Stimulated activated CD8-positive, alpha-beta memory T cell treated with anti-CD3 and anti-CD28 coated beads, Interleukin-15, amount 100 ng/mL, for 24 hours (primary cell): ENCODE data around the gene DBNL.
"Not testable (repeated sequence)": the region's sequence is repeated elsewhere in the genome, so short reads cannot be mapped to it uniquely, and the experiment has no call there.

Experiments used
- DNase-seq: peaks from one replicate; pipeline ENCODE4 v3.0.0-alpha.2; 2020; ENCODE audit warnings: low read depth

Gene DBNL

GRCh38 chr7:44044315-44045225, at the start of gene DBNL:
DBNL (plus strand) TSS chr7:44044702; CDS start chr7:44044738, 36 bp downstream.
- peak; percentile 89 for DNase-seq

- not testable (repeated sequence) for DNase-seq
These were observed 47.0 kb upstream of the DBNL start, which contains the start of gene SPDYE1 for GRCh38 chr7:43997532-43997931. SPDYE1 (plus strand) TSS chr7:43997897; CDS start chr7:43999950, 2,053 bp downstream.

GRCh38 chr7:44012081-44012480, 32.4 kb upstream of the DBNL start:
- DNase-seq = not testable (repeated sequence)

- not testable (repeated sequence) for DNase-seq
These were observed 29.4 kb upstream of the DBNL start for GRCh38 chr7:44015090-44015489.

GRCh38 chr7:44018857-44019807, 25.4 kb upstream of the DBNL start:
- DNase-seq = peak; percentile 96

GRCh38 chr7:44019825-44020224, 24.7 kb upstream of the DBNL start:
- not testable (repeated sequence) for DNase-seq

GRCh38 chr7:44022069-44022468, 22.4 kb upstream of the DBNL start:
- DNase-seq = not testable (repeated sequence)

- DNase-seq = not testable (repeated sequence)
These were observed 21.6 kb upstream of the DBNL start for GRCh38 chr7:44022796-44023467.

GRCh38 chr7:44029433-44029832, 15.1 kb upstream of the DBNL start:
- not testable (repeated sequence) for DNase-seq

GRCh38 chr7:44030029-44030428, 14.5 kb upstream of the DBNL start:
- DNase-seq = not testable (repeated sequence)

- not testable (repeated sequence) for DNase-seq
These were observed 13.2 kb upstream of the DBNL start for GRCh38 chr7:44031319-44031718.

GRCh38 chr7:44032031-44032430, 12.5 kb upstream of the DBNL start:
- DNase-seq = not testable (repeated sequence)

- DNase-seq = not testable (repeated sequence)
These were observed 10.3 kb upstream of the DBNL start for GRCh38 chr7:44033971-44034844.

- DNase-seq = not testable (repeated sequence)
These were observed 8.1 kb upstream of the DBNL start for GRCh38 chr7:44036364-44036763.

- not testable (repeated sequence) for DNase-seq
These were observed 6.6 kb upstream of the DBNL start for GRCh38 chr7:44037951-44038350.

- DNase-seq = not testable (repeated sequence)
These were observed 5.9 kb upstream of the DBNL start for GRCh38 chr7:44038553-44038952.

- DNase-seq = peak; percentile 41
These were observed 5.4 kb upstream of the DBNL start for GRCh38 chr7:44038961-44039558.

- DNase-seq = not testable (repeated sequence)
These were observed 4.6 kb upstream of the DBNL start for GRCh38 chr7:44039800-44040492.

- DNase-seq = not testable (repeated sequence)
These were observed 4.0 kb upstream of the DBNL start for GRCh38 chr7:44040493-44040891.

GRCh38 chr7:44042221-44042620, 2.3 kb upstream of the DBNL start:
- no peak for DNase-seq
